Epithelial cell of esophagus (primary cell): ENCODE data around the gene P3H2.

ENCODE experiments used
- DNase-seq: peaks from one replicate; pipeline ENCODE4 v3.0.0; 2010; ENCODE audit warnings: low read depth
- H3K4me3 ChIP-seq: 2 replicates; pipeline ENCODE4 v1.5.1; 2011; ENCODE audit warnings: mild to moderate bottlenecking, low read length, control low read depth
- CTCF ChIP-seq: IDR thresholded peaks from 2 replicates; pipeline ENCODE4 v1.5.1; 2011; ENCODE audit warnings: low read depth, mild to moderate bottlenecking, low read length, control low read depth, inconsistent platforms; ENCODE audit not compliant: insufficient read depth; ENCODE audit errors: missing control alignments

The P3H2 gene

GRCh38 chr3:190064659-190065058 lies 56.0 kb downstream of the P3H2 start:
- no peak for DNase-seq
- H3K4me3 ChIP-seq, result no peak overlapping the region
- TF ChIP-seq CTCF, result no peak

GRCh38 chr3:190064112-190064511 lies 56.6 kb downstream of the P3H2 start:
- no peak overlapping the region for H3K4me3 ChIP-seq
- TF ChIP-seq CTCF, result no peak
- peak; percentile 92 for DNase-seq

GRCh38 chr3:190063490-190063889 lies 57.2 kb downstream of the P3H2 start:
- no peak for TF ChIP-seq CTCF
- DNase-seq, result no peak
- H3K4me3 ChIP-seq, result no peak overlapping the region

GRCh38 chr3:190060192-190060775 lies 60.4 kb downstream of the P3H2 start:
- no peak for DNase-seq
- no peak for TF ChIP-seq CTCF
- no peak overlapping the region for H3K4me3 ChIP-seq

- H3K4me3 ChIP-seq, result no peak overlapping the region
- no peak for TF ChIP-seq CTCF
- peak; percentile 24 for DNase-seq
Measured at GRCh38 chr3:190059242-190059590, 61.5 kb downstream of the P3H2 start.

GRCh38 chr3:190058521-190059241 lies 62.0 kb downstream of the P3H2 start:
- DNase-seq, result no peak
- TF ChIP-seq CTCF, result no peak
- no peak overlapping the region for H3K4me3 ChIP-seq

- H3K4me3 ChIP-seq, result no peak overlapping the region
- TF ChIP-seq CTCF, result no peak
- no peak for DNase-seq
Measured at GRCh38 chr3:190056742-190057141, 64.0 kb downstream of the P3H2 start.
